K562 (cell line): ENCODE measurements around the gene ANKS1A.

ENCODE experiments used
- ATF2 ChIP-seq: sonication (generic); formaldehyde crosslinking; IDR thresholded peaks from 2 replicates; pipeline ENCODE4 v1.8.1; 2022; ENCODE audit warnings: missing genetic modification reagents
- BDP1 ChIP-seq: IDR thresholded peaks from 3 replicates; pipeline ENCODE4 v1.6.1; 2011; ENCODE audit not compliant: insufficient read length, insufficient read depth
- BRF1 ChIP-seq: IDR thresholded peaks from 3 replicates; pipeline ENCODE4 v1.6.1; 2011; ENCODE audit warnings: borderline replicate concordance, mild to moderate bottlenecking; ENCODE audit not compliant: insufficient read length; ENCODE audit errors: extremely low read depth
- CTCF ChIP-seq, 3 experiments: IDR thresholded peaks in 2 of 3; conservative IDR thresholded peaks in 1 of 3; 2 replicates each; pipeline ENCODE4 v1.5.1; 2011 to 2012; ENCODE audit warnings: low read length in 3 of 3, mild to moderate bottlenecking in 3 of 3, control low read depth in 2 of 3, improper control_type of control experiment in 1 of 3, inconsistent platforms in 1 of 3, low read depth in 1 of 3, mixed read lengths in 1 of 3, moderate library complexity in 1 of 3; ENCODE audit not compliant: insufficient read depth in 2 of 3
- DNMT1 ChIP-seq: fragments of 450-650 bp; IDR thresholded peaks from 2 replicates; pipeline ENCODE4 v1.6.1; 2016; ENCODE audit warnings: antibody characterized with exemption, mild to moderate bottlenecking
- EZH2 ChIP-seq: IDR thresholded peaks from 2 replicates; pipeline ENCODE4 v1.6.1; 2012; ENCODE audit warnings: low read depth, mild to moderate bottlenecking, inconsistent platforms, low read length, borderline replicate concordance
- HOXB6 ChIP-seq: fragments of 250-450 bp; sonication (Bioruptor Pico); IDR thresholded peaks from 2 replicates; pipeline ENCODE4 v1.5.1; 2022; ENCODE audit warnings: mild to moderate bottlenecking, borderline replicate concordance
- IFI16 ChIP-seq: fragments of 250-450 bp; sonication (Bioruptor Pico); IDR thresholded peaks from 2 replicates; pipeline ENCODE4 v2.1.2; 2022; ENCODE audit warnings: mild to moderate bottlenecking, inconsistent platforms
- SIN3A ChIP-seq, 2 experiments: fragments of 150-350 bp in 1 of 2; IDR thresholded peaks; 2 replicates each; pipeline ENCODE4 v1.6.1; 2011 to 2016; ENCODE audit warnings: borderline replicate concordance in 2 of 2, low read depth in 2 of 2, low read length in 2 of 2, mild to moderate bottlenecking in 2 of 2, moderate library complexity in 2 of 2; ENCODE audit not compliant: control insufficient read depth in 1 of 2
- TRIM24 ChIP-seq, 2 experiments: fragments of 450-650 bp; IDR thresholded peaks; 2 replicates each; pipeline ENCODE4 v1.6.1; 2016
- YBX1 ChIP-seq: fragments of 450-650 bp; IDR thresholded peaks from 2 replicates; pipeline ENCODE4 v1.7.1; 2016; ENCODE audit warnings: mild to moderate bottlenecking
- ZNF3 ChIP-seq: fragments of 250-450 bp; sonication (Bioruptor Pico); IDR thresholded peaks from 2 replicates; pipeline ENCODE4 v1.5.0; 2021; ENCODE audit warnings: mild to moderate bottlenecking, moderate library complexity
- ZNF324 ChIP-seq: fragments of 250-450 bp; sonication (Bioruptor Pico); IDR thresholded peaks from 2 replicates; pipeline ENCODE4 v1.4.0; 2020; ENCODE audit warnings: mild to moderate bottlenecking
- ZNF561 ChIP-seq: fragments of 450-650 bp; formaldehyde crosslinking; conservative IDR thresholded peaks from 2 replicates; pipeline ENCODE4 v1.4.0; 2020; ENCODE audit warnings: mild to moderate bottlenecking, moderate library complexity

GRCh38 chr6:35058865-35059522, 169.9 kb downstream of the ANKS1A start:
- TF ChIP-seq ZNF324 (no peak), SIN3A (IDR thresholded peaks at IDR 0.05; ENCODE audit: borderline replicate concordance in 2 of 2, control insufficient read depth in 1 of 2, low read depth in 2 of 2, low read length in 2 of 2) (no peak), HOXB6 (no peak), ZNF561 (CRISPR knock-in tag) (no peak), CTCF (IDR thresholded peaks at IDR 0.05 in 2 of 3, conservative IDR thresholded peaks at IDR 0.05 in 1 of 3; ENCODE audit: insufficient read depth in 2 of 3, low read depth in 1 of 3, low read length in 3 of 3) (no peak), ZNF3 (no peak), DNMT1 (no peak), EZH2 (no peak), TRIM24 (IDR thresholded peaks at IDR 0.05) (no peak), YBX1 (no peak), IFI16 (no peak), BRF1 (no peak), ATF2 (CRISPR knock-in tag) (no peak), BDP1 (no peak)
